ENCODE results near the gene NOTCH1. TPM values are rescaled to one million over a fixed set of nuclear protein-coding genes. Genes with fewer than 3 reads are reported as not detected.

Gene NOTCH1
- total RNA-seq, 3 donors from 2014 or later: 12.6 to 33.8 (median 21.1) TPM

GRCh38 chr9:136590821-136591752 lies 45.2 kb upstream of the NOTCH1 start:
- H3K36me3 ChIP-seq: no peaks in the 10 kb centered on the region
- H3K4me3 ChIP-seq: no peak overlapping the region
- no peak overlapping the region for H3K27ac ChIP-seq
- H3K9me3 ChIP-seq: no peaks in the 10 kb centered on the region
- TF ChIP-seq CTCF (IDR thresholded peaks at IDR 0.05): no peak
- TF ChIP-seq POLR2AphosphoS5 (IDR thresholded peaks at IDR 0.05): no peak
- no peak for TF ChIP-seq POLR2A (IDR thresholded peaks at IDR 0.05)
- H3K27me3 ChIP-seq: peaks cover 0 to 5% of the 10 kb centered on the region in 2 donors
- no peak for DNase-seq (ENCODE audit: low spot score in 2 of 2)
- peaks cover 2 to 15% of the 10 kb centered on the region in 2 donors for H3K4me1 ChIP-seq
- intact Hi-C loops (cut with DNase I; ENCODE audit: low total_unique reads): no loop called here

DNA sequence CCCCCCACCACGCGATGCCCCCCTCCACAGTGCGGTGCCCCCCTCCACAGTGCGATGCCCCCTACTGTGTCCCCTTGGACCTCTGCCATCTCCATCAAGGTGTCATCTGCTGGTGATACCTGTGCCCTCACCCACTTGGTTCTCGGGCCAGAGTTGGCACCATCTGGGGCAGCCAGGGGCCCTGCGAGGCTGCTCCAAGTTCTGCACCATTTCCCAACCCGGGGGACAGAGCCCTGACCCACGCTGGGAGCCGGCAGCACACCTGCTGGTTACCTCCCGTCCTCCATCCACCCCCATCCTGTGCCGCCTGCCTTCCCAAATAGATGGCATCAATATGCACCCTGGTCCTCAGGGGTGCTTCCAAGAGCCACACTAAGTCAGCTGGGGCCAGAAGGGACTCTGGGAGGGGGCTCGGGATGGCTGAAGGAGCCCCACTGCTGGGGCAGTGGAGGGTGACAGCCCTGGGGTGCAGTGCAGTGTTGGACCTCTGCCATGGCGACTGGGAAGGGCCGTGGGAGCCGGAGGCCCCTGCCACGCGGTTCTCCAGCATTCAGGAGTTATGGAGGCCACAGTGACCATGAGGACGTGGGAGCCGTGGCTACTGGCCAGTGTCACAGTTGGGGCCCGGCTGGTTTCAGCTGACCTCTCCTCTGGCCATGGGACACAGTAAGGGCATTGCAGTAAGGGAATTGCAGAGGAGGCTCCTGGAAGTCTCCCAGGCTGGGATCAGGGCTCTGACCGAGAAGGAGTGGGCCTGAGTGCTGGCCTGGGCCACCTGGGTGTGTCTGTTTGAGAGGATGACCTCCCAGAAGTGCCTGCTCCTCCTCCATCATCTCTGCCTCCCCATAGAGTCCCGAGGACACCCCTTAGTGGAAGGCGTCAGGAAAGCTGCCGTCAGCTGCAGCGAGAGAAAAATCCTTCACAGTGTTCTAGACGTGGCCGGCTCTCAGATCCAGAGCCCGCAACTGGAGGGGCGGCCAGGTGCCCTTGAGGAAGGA lies 44.2 kb upstream of the NOTCH1 start:
- H3K27me3 ChIP-seq: peaks cover 0 to 5% of the 10 kb centered on the region in 2 donors
- H3K9me3 ChIP-seq: no peaks in the 10 kb centered on the region
- DNase-seq (ENCODE audit: low spot score in 2 of 2): no peak
- intact Hi-C loops (cut with DNase I; ENCODE audit: low total_unique reads): no loop called here
- TF ChIP-seq POLR2A (IDR thresholded peaks at IDR 0.05): no peak
- TF ChIP-seq CTCF (IDR thresholded peaks at IDR 0.05): no peak
- no peak for TF ChIP-seq POLR2AphosphoS5 (IDR thresholded peaks at IDR 0.05)
- H3K36me3 ChIP-seq: no peaks in the 10 kb centered on the region
- peaks cover 2 to 15% of the 10 kb centered on the region in 2 donors for H3K4me1 ChIP-seq
- H3K27ac ChIP-seq: no peak overlapping the region
- no peak overlapping the region for H3K4me3 ChIP-seq

DNA sequence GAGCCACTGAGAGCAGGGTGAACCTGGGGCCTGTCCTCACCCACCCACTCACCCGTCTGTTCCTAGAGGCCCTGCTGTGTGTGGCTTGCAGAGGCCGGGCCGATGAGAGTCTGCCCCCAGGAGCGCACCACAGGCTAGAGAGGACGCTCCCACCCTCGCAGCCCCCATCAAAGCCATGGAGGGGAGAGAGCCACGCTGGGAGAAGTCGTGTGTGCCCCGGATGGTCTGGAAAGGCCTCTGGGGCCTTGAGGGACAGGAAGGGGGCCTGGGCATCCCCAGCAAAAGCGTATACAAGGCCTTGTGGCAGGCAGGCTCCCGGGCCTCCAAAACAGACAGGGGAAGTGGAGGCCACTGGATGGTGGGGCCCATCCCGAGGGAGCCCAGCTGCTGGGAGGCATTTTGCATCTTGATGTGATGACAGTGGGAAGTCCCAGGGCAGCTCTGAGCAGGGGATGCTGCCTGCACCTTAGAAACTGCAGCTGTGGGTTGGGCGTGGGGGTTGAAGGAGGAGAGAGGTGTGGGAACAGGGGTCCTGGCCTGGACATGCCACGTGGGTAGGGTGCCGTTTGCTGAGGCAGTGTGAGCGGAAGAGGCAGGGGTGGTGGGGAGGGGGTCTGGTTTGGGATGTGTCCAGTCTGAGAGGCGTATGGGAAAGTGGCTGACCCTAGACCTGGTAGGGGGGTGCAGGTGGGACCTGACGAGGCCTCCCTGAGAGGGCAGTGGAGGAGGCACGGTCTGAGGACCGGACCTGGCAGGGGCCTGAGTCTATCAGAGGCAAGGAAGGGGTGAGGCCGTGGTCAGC lies 43.0 kb upstream of the NOTCH1 start:
- DNase-seq (ENCODE audit: low spot score in 2 of 2): no peak
- no peak overlapping the region for H3K27ac ChIP-seq
- no peak for TF ChIP-seq POLR2AphosphoS5 (IDR thresholded peaks at IDR 0.05)
- no peak for TF ChIP-seq CTCF (IDR thresholded peaks at IDR 0.05)
- no peak for TF ChIP-seq POLR2A (IDR thresholded peaks at IDR 0.05)
- intact Hi-C loops (cut with DNase I; ENCODE audit: low total_unique reads): no loop called here
- peaks cover 0 to 5% of the 10 kb centered on the region in 2 donors for H3K27me3 ChIP-seq
- H3K36me3 ChIP-seq: no peaks in the 10 kb centered on the region
- H3K4me1 ChIP-seq: peaks cover 2 to 15% of the 10 kb centered on the region in 2 donors
- H3K9me3 ChIP-seq: no peaks in the 10 kb centered on the region
- H3K4me3 ChIP-seq: no peak overlapping the region

DNA sequence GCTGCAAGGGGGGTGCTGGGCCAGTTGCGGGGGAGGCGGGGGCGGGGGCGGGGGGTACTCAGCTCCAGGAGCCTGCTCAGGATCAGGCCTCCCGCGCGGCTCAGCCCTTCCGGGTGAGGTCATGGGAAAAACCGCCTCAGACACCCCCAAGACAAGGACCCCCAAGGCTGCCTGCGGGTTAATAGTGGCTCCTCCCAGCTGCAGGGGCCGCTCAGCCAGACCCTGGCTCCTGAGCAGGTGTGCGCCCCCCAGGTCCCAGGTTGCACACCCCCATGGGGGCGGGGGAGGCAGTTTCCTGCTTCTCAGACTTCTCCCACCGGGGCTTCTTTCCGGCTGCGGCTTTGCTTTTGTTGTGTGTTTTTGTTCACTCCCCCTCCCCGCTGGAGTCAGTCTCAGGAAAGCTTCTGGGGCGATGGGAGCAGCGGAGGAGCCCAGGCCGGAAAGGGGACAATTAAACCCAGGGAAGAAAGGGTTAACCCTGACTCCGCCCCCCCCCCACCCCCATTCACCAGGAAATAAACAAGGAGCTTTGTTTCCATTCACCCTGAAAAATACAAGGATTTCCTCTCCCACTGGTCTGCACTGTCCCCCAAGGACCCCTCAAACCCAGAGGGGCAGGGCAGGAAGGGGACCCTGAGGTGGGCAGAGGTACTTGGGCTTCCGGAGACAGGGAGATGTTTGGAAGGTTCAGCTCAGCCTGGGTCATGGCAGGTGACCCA lies 42.3 kb upstream of the NOTCH1 start:
- Histone ChIP-seq H3K9me3 (no peaks in the 10 kb centered on the region), H3K27ac (no peak overlapping the region), H3K4me3 (peak overlapping the region in 1 of 3 donors; percentile 14), H3K27me3 (peaks cover 0 to 5% of the 10 kb centered on the region in 2 donors), H3K36me3 (no peaks in the 10 kb centered on the region), H3K4me1 (peaks cover 2 to 15% of the 10 kb centered on the region in 2 donors)
- intact Hi-C loops (cut with DNase I; ENCODE audit: low total_unique reads): no loop called here
- DNase-seq (ENCODE audit: low spot score in 2 of 2): no peak
- TF ChIP-seq POLR2AphosphoS5 (IDR thresholded peaks at IDR 0.05): no peak
- no peak for TF ChIP-seq CTCF (IDR thresholded peaks at IDR 0.05)
- TF ChIP-seq POLR2A (IDR thresholded peaks at IDR 0.05): no peak
